Upper lobe of left lung (tissue), 6 donors: Measurements from ENCODE around the gene EGFLAM. TPM values are rescaled to one million over a fixed set of nuclear protein-coding genes. Genes with fewer than 3 reads are reported as not detected.

Experiments used
- small RNA-seq, 4 donors: library from RNA; depleted of rRNA; stranded (forward); fragments of <200 nt; gene quantifications; one replicate each; pipeline ENCODE3, GENCODE V24; 2016
- total RNA-seq, 6 donors: library from RNA; depleted of rRNA in 4 of 6; stranded (reverse); fragments of >200 nt in 4 of 6; gene quantifications; one replicate each; pipeline versions ENCODE4 v1.1.0 to v1.2.1, GENCODE V29; 2016 to 2021
- donor health status: DM: no; HTN: no; CAD: no; lungs with moderate emphysema.
- donor health status: DM: no; HTN: yes; CAD: no; lungs with severe emphysema.

Gene EGFLAM
- total RNA-seq, 6 donors from 2014 or later, result 0.22 to 5.2 (median 1.6) TPM; not detected in 2

Small RNA genes within 50 kb of the gene (small RNA-seq; reads per million reads assigned to genes)
- 0 reads per million in 4 donors for gene AC091839.1
